Fibroblast of skin of left biceps (primary cell): ENCODE results near the gene PLPP6.

Experiments used
- DNase-seq, 2 experiments: peaks; one replicate each; pipeline ENCODE4 v3.0.0-alpha.2; 2013; ENCODE audit warnings: low read depth in 2 of 2

PLPP6 gene

DNA sequence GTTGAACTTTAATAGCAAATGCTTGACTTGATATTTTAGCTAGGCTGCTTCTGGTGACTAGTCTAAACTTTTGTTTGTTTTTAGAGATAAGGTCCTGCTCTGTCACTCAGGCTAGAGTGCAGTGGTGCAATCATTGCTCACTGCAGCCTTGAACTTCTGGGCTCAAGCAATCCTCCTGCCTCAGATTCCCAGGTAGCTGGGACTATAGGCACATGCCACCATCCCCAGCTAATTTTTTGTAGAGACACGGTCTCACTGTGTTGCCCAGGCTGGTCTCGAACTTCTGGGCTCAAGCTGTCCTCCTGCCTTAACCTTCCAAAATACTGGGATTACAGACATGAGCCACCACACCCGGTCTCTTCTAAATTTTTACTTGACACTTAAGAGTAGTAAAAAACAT is 38.0 kb downstream of the PLPP6 start:
- DNase-seq = no peak

DNA sequence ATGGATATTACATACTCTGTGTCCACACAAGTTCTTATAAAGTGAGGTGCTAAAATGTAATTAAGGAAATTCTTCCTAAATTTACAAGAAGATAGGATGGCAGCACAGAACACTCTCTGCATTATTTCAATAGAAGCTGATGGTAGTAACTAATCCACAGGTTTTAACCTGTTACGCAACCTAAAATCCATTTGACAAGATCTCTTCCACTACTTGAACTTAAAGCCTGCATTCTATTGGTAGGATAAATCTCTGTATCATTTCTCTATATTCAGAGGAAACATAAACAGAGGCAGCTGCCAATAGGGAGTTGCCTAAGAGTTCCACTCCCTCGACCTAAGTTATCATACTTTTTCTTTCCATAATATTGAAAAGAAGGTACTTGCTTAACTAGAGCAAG is 38.8 kb downstream of the PLPP6 start:
- no peak for DNase-seq

GRCh38 chr9:4701526-4701925 is 39.4 kb downstream of the PLPP6 start:
- DNase-seq = no peak

DNA sequence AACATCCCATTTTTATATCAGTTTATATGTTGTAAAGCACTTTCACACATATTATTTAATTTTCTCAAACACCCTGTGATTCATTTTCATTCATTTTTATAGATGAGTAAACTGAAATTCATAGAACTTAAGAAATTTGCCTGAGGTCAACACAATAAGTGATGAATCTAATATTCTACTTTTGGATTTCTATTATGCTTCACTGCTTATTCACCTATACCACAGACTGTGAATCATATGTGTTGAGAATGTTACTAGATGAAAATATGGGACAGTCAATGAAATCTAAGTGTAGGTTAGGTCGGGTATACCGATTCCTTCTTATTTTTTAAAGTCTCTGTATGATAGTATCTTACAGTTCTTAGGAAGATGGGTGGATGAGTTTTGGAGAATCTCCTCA is 42.0 kb downstream of the PLPP6 start:
- no peak for DNase-seq

GRCh38 chr9:4706021-4706420 is 43.9 kb downstream of the PLPP6 start:
- DNase-seq = no peak

DNA sequence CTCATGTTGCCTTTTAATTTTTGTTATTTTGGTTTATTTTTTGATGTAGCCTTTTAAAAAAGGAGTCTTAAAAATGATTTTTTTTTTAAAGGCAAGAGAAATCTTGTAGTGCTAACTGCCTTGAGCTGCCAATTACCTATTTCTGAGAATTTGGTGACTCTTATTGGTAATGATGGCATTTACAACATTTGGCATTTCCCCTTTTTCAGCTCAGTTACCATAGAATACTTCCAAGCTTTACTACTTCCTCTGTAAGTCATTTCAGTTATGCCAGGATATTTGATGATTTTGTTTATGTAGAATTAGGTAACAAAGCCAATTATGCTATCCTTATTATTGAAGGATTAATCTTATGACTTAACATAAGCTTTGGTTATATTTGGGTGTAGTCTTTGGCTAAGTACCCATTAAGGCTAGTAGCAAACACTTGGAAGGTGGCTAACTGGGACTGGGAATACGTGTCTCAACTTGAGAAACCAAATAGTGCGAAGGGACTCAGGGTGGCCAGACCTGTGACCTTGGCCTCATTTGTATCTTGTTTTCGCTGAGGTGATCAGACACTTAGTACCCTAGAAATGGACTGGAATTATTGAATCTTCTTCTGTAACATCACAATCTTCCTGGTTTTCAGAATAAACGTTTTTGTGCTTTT is 45.0 kb downstream of the PLPP6 start:
- no peak for DNase-seq

DNA sequence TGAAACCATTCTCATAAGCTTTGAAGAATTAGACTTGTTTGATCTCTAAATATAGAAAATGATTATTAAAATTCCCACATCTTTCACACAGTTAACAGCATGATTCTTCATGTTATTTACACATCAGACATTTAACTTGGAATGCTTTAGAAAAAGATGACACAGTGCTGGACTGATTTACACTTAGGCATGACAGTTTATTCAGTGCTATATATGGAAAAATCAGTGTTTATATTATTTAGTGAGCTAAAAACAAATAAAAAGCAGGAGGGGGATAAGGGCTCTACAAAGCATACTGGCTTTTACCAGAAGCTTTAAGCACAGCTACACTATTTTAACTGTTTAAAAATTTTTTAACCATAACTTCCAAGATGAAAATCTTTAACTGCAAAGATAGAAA is 47.3 kb downstream of the PLPP6 start:
- DNase-seq = no peak

DNA sequence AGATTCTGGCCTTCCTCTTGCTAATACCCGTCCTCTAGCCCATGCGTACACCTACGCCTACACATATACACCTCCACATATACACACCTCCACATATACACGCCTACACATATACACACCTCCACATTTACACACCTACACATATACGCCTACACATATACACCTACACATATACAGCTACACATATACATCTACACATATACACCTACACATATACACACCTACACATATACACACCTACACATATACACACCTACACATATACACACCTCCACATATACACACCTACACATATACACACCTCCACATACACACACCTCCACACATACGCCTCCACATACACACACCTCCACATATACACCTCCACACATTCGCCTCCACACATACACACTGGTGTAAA is 51.8 kb downstream of the PLPP6 start:
- DNase-seq = no peak

DNA sequence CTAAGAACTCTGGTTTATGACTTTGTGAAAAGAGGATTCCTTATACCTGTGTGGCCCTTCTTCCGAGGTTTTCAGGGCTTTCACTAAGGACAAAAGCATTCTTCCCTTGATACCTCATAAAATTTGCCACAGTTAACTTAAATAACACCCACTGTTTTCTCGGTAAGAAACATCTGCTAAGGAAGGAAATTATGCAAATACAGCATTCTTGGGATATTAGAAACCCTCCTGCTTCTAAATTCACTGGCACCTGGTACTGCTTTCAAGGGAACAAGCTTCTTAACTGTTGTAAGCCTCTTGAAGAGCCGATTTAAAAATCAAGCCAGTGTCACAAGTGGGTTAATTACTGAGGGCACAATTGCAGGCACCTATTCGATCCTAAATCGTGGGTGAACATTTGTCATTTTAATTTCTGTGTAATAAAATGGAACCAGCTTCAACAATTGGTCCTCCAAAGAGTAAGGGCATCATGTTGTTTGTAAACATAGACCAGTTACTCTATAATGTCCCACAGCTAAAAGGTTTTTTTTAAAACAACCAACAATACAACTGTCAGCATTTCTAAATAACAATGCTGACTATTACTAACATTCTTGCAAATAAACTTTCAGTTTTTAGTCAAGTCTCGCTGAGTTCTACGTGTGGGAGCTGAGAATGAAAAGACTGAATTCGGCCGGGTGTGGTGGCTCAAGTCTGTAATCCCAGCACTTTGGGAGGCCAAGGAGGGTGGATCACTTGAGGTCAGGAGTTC is 52.3 kb downstream of the PLPP6 start:
- DNase-seq = no peak
